ENCODE results near the gene VPS29.

Gene VPS29

GRCh38 chr12:110501752-110502738 lies at the start of gene VPS29, which contains the start of gene RAD9B:
TSS of gene VPS29 (minus strand) at chr12:110502111. CDS start at chr12:110502051, 60 bp downstream.
TSS of gene RAD9B (plus strand) at chr12:110502331. CDS start at chr12:110502338, 7 bp downstream.
- DNase-seq: peak; percentile 98

- DNase-seq: no peak
Observed at GRCh38 chr12:110550981-110551380, 49.1 kb upstream of the VPS29 start.

GRCh38 chr12:110549716-110550115 lies 47.8 kb upstream of the VPS29 start:
- no peak for DNase-seq

- DNase-seq: peak; percentile 83
Observed at GRCh38 chr12:110548678-110549077, 46.8 kb upstream of the VPS29 start.

- DNase-seq: no peak
Observed at GRCh38 chr12:110547090-110547489, 45.2 kb upstream of the VPS29 start.

GRCh38 chr12:110546339-110546738 lies 44.4 kb upstream of the VPS29 start:
- peak; percentile 98 for DNase-seq

- no peak for DNase-seq
Observed at GRCh38 chr12:110545812-110546211, 43.9 kb upstream of the VPS29 start.

- DNase-seq: peak; percentile 99
Observed at GRCh38 chr12:110545259-110545658, 43.3 kb upstream of the VPS29 start.

GRCh38 chr12:110543965-110544364 lies 42.1 kb upstream of the VPS29 start:
- no peak for DNase-seq

- DNase-seq: peak; percentile 91
Observed at GRCh38 chr12:110543252-110543959, 41.5 kb upstream of the VPS29 start.

GRCh38 chr12:110540048-110540447 lies 38.1 kb upstream of the VPS29 start:
- peak; percentile 73 for DNase-seq

GRCh38 chr12:110538869-110539622 lies 37.1 kb upstream of the VPS29 start:
- DNase-seq: no peak

- DNase-seq: peak; percentile 74
Observed at GRCh38 chr12:110537605-110538409, 35.9 kb upstream of the VPS29 start.

- no peak for DNase-seq
Observed at GRCh38 chr12:110536834-110537604, 35.1 kb upstream of the VPS29 start.

GRCh38 chr12:110534811-110535210 lies 32.9 kb upstream of the VPS29 start:
- no peak for DNase-seq

- peak; percentile 76 for DNase-seq
Observed at GRCh38 chr12:110533607-110534006, 31.7 kb upstream of the VPS29 start.

GRCh38 chr12:110532644-110533043 lies 30.7 kb upstream of the VPS29 start:
- DNase-seq: no peak

- peak; percentile 57 for DNase-seq
Observed at GRCh38 chr12:110531741-110532333, 29.9 kb upstream of the VPS29 start.

GRCh38 chr12:110530511-110530910 lies 28.6 kb upstream of the VPS29 start:
- no peak for DNase-seq

GRCh38 chr12:110528277-110528839 lies 26.4 kb upstream of the VPS29 start:
- DNase-seq: no peak

Measured in HCEC 1CT (cell line).